Measurements from ENCODE around the gene ACR.
"Not testable (repeated sequence)": the region's sequence is repeated elsewhere in the genome, so short reads cannot be mapped to it uniquely, and the experiment has no call there.

Gene ACR

DNA sequence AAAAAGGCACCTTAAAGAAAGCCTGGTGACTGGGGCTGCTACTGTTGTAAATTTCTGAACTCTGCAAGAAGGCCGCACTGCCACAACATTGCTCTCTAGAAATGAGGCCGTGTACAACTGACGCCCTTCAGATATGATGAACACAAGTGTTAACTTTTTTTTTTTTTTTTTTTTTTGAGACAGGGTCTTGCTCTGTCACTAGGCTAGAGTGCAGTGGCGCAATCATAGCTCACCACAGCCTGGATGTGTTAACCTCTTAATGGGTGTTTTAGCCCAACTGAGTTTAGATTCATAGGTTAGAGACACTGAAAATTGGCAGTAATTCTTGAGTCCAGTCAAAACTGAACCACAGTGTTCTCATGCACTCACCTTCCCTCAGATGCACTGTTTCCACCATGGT lies 42.2 kb downstream of the ACR start:
- not testable (repeated sequence) for DNase-seq (ENCODE audit: low read depth, low spot score)

DNA sequence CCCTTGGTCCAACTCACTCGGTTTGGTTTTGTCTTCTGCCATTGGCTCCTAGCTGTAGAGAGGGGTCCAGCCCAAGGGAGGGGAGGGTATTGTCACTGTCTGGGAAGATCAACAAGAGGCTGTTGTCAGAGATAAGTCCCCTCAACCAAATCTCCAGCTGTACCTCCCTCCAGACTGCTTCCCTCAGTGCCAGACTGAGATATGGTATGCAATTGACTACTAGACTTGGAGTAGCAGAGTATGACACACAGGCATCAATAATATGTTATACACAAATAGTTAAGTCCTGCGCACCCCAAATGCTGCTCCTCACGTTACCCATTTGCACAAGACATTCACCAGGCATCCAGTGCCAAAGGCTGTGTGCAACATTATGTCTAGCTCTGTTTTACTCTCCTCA lies 44.2 kb downstream of the ACR start:
- not testable (repeated sequence) for DNase-seq (ENCODE audit: low read depth, low spot score)

DNA sequence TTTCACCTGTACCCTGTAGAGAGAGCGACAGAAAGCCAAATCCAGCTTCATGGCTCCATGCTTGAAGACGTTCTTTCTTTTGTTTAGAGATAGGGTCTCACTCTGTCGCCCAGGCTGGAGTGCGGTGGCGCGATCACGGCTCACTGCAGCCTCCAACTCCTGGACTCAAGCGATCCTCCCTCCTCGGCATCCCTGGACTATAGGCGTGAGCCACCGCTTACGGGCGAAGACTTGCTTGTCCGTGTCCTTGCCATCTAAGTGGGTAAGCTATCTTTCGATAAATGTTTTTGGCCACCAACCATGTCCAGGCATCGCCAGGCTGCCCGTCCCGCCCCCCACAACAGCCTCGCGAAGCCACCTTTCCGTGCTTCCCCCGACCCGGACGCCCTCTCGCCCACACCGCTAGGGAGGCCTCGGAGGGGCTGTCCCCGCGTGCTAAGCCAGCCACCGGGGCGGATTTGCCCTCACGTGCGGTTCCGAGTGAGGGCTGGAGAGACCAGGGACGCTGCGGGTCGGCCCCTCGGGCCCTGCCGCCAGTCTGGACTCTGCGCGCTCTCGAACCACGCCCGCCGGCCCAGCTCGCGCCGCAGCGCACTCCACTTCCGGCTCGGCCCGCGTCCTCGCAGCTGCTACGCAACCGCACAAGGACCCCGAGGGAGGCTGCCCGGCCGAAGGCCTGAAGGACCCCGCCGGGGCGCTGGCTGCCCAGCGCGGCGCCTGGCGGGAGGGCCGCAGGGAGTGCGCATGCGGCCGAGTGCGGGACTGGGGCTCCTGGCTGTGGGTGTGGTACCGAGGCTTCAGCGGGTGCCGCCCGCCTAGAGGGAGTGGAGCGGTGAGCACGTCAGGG lies 45.3 kb downstream of the ACR start, which contains the start of gene RABL2B:
Gene RABL2B (minus strand): TSS at position 604 of the 847 bp plus-strand sequence. CDS start 1,342 bp downstream, outside the sequence.
- peak; percentile 77 for DNase-seq (ENCODE audit: low read depth, low spot score)

DNA sequence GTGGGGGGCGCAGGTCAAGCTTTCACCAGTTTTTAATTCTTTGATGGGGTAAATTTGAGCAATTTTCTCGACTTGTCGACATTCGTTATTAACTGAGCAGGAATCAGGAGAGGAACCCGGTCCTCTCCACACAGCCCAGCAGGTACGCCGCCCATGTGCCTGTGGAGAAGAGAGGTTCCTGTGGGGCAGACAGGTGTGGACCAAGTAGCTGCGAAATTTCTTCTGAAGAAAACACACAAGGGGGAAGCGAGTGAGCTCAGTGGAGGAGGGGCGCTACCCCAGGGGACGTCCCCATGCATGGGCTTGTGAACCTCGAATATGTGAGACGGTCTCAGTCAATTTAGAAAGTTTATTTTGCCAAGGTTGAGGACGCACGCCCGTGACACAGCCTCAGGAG lies 45.9 kb downstream of the ACR start:
- DNase-seq (ENCODE audit: low read depth, low spot score), result not testable (repeated sequence)

DNA sequence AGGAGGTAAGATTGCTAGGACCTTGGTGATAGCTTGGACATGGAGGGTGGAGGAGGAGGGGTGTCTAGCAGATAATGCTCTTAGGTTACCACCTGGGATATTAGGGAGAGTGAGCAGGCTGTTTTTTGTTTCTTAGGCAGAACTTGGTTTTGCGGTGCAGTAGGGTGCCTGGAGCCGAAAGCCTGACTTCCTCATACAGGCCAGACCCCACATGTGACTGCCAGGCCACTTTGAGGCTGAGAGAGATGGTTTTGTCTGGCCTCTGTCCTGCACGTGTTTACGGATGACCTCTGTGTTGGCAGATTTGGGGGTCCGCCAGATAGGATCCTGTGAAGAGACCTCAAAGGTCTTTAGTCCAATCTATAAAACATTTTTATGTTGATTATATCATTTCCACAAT lies 47.3 kb downstream of the ACR start:
- not testable (repeated sequence) for DNase-seq (ENCODE audit: low read depth, low spot score)

DNA sequence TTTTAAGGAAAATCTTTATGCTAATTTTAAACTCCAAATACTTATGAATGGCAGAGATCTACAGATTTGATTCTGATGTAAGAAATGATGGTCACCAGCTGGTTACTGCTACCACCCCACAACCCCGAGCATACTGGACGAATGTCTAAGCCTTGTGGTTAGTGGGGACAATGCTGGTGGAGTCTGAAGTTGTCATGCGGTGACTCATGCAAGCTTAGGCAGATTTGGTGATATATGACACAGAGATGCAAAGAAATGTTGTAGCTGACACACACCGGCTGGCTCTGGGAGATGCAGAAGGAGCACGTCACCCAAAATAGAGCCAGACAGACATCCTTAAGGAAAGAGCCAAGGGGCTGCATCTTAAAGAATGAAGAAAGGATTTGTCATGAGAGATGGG lies 48.9 kb downstream of the ACR start:
- not testable (repeated sequence) for DNase-seq (ENCODE audit: low read depth, low spot score)

All from activated CD4-positive, CD25-positive, alpha-beta regulatory T cell treated with anti-CD3 and anti-CD28 coated beads, Interleukin-2, amount 50 U/mL, for 16 hours (primary cell).